GM19324 (cell line): Measurements from ENCODE around the gene DBF4.
"Not testable (repeated sequence)": the region's sequence is repeated elsewhere in the genome, so short reads cannot be mapped to it uniquely, and the experiment has no call there.

Source experiments
- ATAC-seq: cut with Tn5 transposase; IDR thresholded peaks from one replicate; pipeline ENCODE4 v1.9.1; 2021; ENCODE audit warnings: mild to moderate bottlenecking, moderate library complexity; ENCODE audit not compliant: unreplicated experiment, low FRiP score

DBF4 gene, protein sequence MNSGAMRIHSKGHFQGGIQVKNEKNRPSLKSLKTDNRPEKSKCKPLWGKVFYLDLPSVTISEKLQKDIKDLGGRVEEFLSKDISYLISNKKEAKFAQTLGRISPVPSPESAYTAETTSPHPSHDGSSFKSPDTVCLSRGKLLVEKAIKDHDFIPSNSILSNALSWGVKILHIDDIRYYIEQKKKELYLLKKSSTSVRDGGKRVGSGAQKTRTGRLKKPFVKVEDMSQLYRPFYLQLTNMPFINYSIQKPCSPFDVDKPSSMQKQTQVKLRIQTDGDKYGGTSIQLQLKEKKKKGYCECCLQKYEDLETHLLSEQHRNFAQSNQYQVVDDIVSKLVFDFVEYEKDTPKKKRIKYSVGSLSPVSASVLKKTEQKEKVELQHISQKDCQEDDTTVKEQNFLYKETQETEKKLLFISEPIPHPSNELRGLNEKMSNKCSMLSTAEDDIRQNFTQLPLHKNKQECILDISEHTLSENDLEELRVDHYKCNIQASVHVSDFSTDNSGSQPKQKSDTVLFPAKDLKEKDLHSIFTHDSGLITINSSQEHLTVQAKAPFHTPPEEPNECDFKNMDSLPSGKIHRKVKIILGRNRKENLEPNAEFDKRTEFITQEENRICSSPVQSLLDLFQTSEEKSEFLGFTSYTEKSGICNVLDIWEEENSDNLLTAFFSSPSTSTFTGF

DNA sequence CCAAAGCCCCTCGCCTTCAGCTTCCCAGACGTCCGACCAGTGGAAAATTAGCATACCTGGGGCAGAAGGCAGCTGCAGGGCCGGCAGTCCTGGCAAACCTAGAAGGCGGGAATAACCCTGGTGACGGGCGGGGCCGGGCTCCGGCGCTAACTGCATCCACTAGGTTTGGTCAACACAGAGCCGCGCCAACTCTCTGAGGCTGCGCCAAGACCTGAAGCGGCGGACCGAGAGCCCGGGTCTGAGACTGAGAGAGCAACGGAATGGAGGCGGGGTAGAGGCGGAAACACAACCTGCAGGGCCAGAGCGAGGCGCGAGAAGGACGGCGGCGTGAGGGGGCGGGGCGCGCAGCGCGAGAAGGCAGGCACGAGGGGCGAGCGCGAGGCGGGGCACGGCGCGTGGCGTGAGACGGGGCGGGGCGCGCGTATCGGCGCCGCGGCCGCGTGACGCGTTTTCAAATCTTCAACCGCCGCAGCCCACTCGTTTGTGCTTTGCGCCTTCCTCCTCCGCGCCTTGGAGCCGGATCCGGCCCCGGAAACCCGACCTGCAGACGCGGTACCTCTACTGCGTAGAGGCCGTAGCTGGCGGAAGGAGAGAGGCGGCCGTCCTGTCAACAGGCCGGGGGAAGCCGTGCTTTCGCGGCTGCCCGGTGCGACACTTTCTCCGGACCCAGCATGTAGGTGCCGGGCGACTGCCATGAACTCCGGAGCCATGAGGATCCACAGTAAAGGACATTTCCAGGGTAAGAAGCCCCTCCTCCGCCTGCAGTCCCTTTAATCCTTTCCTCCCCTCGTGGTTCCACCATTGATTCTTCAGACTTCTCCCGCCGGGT lies at the start of gene DBF4, which contains the start of gene SLC25A40:
DBF4 (plus strand) TSS at position 454 of the 829 bp plus-strand sequence; CDS start at position 694, 240 bp downstream.
SLC25A40 (minus strand) TSS at position 321 of the 829 bp plus-strand sequence. CDS start 17,633 bp downstream, outside the sequence.
- peak; percentile 96 for ATAC-seq

DNA sequence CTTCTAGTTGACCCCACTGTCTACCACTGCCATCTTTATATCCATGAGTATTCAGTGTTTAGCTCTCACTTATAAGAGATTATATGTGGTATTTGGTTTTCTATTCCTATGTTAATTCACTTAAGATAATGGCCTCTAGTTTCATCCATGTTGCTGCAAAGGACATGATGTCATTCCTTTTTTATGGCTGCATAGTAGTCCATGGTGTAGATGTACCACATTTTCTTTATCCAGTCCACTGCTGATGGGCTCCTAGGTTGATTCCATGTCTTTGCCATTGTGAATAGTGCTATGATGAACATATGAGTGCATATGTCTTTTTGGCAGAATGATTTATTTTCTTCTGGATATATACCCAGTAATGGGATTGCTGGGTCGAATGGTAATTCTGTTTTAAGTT lies 47.9 kb upstream of the DBF4 start:
- ATAC-seq = not testable (repeated sequence)

DNA sequence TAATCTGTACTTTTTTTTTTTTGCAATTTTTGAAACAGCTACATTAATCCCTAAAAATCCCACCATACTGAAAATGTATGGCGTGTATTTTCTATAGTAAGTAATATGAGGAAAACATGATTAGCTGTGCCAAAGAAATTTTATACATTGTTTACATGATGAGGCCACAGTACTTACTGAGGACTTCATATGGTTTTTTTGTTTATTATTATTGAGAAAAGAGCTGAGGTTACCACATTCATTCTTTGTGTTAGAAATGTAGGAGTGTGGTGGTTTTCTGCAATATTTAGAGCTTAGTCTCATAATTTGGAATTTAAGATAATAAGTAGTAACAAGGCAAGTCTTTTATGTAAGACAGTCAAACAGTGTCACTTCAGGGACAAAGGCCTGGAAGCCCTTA lies 45.2 kb upstream of the DBF4 start:
- no peak for ATAC-seq

DNA sequence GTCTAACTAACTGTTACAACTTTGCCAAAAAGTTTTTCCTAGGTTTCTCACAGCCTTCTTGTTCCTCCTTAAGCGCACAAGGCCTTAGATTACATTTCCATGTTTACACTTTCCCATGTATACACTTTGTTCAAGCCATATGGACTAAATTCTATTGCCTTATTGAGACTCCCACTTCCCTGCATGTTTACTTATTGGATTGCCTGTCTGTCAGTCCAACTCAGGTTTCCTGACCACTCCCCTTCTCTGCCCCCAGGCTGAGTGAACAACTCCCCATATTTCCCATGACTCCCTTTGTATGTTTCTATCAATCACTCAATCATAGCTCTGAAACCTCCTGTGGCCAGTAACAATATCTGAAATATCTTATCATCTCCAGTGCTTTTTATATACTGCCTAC lies 43.2 kb upstream of the DBF4 start:
- ATAC-seq = no peak

DNA sequence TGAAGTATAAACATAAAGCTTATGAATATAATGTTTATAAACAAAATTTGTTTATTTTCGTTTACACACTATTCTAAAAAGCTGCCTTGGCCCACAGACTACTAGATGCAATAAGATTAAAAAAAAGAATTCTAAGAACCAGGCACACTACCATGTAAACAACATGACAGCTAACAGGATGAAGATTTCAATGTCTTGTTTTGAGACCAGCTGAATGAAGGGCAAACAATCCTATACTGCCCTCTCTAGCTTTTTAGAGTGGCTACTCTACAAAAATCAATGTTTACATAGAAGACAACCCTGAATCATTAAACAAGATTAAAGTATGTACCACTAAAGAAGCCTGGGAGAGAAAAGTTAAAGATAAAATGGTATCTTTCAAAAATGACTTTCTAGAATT lies 38.7 kb upstream of the DBF4 start:
- ATAC-seq = no peak

DNA sequence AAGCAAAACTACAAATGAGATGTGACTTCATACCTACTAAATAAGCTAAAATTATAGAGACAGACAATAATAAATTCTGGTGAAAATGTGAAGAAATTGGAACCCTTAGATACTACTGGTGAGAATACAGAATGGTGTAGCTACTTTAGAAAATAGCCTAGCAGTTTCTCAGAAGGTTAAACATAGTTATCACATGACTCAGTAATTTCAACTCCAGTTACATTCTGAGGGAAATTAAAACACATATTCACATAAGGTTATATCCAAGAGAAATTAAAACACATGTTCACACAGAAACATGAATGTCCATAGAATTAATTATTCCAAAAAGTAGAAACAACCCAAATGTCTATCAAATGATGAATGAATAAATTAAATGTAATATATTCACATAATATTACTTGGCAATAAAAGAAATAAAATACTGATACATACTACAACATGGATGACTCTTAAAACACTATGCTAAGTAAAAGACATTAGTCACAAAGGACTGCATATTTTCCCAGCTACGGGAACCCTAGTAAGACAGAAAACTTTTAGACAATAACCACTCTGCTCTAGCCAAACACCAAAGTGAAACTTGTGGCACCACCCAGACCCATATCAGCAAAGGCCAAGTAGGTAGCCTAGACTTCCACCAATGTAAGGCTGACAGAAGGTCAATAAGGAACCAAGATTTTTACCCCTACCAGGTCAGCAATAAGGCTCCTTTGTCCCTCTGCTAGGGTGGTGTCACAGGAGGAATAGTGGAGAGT lies 25.3 kb upstream of the DBF4 start:
- no peak for ATAC-seq

DNA sequence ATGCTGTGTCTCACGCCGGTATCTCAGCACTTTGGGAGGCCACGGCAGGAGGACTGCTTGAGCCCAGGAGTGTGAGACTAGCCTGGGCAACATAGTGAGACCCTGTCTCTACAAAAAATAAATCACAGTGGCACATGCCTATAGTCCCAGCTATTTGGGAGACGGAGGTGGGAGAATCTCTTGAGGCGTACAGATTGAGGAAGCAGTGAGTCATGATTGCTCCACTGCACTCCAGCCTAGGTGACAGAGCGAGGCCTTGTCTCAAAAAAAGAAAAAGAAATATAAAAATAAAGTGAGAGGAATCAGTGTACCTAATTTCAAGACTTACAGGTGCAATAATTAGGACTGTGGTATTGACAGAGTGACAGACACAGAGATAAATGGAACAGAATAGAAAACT lies 24.0 kb upstream of the DBF4 start:
- no peak for ATAC-seq

DNA sequence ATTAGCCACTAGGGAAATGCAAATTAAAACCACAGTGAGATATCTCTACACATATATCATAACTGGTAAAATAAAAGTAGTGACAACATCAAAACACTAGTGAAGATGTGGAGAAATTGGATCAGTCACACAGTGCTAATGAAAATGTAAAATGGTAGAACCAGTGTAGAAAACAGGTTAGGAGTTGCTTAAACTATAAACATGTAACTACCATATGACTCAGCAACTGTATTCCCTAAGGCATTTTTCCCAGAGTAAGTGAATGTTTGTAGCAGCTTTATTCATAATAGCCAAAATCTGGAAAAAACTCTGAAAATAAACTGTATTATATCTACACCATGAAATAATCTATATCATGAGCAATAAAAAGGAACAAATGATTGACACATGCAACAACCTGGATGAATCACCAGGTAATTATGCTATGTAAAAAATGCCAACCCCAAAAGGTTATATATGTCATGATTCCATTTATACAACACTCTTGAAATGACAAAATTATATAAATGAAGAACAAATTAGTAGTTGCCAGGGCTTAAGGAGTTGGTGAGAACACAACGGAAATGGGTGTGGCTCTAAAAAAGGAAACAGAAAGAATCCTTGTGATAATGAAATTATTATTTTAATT lies 22.9 kb upstream of the DBF4 start:
- no peak for ATAC-seq

DNA sequence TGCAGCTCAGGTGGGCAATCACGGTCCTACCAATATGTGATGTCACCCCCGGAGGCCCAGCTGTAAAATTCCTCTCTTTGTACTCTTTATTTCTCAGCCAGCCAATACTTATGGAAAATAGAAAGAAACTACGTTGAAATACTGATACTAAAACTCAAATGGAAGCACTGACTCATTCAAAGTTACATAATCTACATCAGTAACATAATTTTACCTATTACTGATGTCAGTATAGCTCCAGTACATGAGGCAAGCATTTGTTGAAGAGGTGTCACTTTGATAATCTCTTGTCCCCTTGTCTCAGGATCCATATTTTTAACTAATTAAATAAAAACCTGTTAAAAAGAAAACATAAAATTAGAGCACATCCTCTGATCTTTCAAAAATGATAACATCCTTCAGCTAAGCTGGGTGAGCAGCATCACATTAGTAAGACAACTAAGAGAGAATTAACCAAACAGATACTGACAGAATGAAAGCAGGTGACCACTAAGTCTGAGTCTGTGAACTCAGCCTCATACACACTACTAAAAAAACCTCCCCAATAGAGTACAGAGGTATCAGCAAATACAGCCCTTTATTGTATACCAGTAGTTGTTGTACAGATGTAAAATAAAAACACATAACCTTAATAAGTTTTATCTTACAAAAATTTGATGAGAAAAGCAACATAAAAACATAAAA lies 17.7 kb upstream of the DBF4 start:
- ATAC-seq = no peak

DNA sequence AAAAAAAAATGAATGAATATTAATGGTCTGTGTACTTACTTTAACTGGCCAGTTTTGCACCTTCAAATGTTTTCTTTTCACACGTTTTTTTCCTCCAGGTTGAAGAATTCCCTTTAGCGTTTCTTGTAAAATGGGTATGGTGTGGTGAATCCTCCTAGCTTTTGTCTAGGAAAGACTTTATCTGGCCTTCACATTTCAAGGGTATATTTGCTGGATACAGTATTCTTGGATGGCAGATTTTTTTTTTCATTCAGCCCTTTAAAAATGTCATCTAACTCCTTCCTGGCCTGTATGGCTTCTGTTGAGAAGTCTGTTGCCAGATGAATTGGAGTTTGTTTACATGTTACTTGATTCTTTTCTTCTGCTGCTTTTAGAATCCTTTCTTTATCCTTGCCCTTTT lies 10.2 kb upstream of the DBF4 start:
- no peak for ATAC-seq

DNA sequence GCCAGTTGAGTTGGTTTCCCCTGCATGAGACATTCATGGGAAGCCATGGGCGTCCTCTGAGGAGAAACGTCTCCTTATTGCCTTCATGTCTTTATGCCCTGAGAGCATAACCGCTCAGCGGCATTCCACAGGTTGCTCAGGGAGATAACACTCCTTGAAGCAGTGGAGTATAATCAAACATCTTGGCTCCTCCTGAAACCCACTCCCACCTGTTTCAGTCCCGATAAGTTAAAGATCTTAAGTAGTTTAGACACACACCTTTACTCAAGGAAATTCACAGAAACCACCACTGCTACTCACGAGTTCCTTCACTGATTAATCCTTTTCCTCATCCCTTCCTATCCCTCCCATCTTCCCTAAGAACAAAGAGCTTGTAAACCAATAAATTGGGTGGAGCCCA lies 9.8 kb upstream of the DBF4 start:
- not testable (repeated sequence) for ATAC-seq

DNA sequence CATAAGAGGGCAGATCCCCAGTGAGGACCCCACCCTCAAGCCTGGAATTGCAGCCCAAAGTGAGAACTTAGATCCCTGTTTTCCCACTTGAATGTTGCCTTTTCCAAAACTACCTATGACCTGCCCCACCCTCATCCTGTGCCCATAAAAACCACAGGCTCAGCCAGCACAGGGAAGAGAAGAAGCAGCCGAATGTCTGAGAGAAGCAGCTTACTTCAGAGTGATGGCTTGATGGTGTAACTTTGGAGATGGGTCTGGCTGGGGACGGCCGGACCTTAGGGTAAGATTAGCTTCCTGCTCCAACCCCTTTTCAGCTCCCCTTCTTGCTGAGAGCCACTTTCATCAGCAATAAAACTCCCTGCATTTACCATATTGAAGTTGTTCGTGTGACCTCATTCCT lies 5.8 kb upstream of the DBF4 start:
- ATAC-seq = no peak

DNA sequence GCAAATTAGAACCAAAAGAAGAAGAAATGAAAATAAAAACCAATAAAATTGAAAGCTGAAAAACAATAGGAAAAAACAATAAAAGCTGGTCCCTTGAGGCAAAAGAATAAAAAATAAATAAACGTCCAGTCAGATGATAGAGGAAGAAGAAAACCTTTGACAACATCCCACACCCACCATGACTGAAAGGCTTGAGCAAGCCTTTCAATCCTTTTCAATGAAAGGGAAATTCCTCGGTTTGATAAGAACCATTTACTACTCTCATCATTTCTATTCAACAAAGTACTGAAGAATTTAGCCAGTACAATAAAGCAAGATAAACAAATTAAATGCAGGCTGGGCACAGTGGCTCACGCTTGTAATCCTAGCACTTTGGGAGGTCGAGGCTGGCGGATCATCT lies 3.9 kb upstream of the DBF4 start:
- no peak for ATAC-seq

DNA sequence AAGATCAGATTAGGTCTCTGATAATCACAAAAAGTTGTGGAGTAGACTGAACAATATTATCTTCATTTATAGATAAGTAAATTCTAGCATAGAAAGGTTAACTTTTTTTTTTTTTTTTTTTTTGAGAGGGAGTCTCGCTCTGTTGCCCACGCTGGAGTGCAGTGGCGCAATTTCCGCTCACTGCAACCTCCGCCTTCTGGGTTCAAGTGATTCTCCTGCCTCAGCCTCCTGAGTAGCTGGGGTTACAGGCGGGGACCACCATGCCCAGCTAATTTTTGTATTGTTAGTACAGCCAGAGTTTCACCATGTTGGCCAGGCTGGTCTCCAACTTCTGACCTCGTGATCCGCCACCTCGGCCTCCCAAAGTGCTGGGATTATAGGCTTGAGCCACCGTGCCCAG lies 3.0 kb upstream of the DBF4 start:
- ATAC-seq = not testable (repeated sequence)

DNA sequence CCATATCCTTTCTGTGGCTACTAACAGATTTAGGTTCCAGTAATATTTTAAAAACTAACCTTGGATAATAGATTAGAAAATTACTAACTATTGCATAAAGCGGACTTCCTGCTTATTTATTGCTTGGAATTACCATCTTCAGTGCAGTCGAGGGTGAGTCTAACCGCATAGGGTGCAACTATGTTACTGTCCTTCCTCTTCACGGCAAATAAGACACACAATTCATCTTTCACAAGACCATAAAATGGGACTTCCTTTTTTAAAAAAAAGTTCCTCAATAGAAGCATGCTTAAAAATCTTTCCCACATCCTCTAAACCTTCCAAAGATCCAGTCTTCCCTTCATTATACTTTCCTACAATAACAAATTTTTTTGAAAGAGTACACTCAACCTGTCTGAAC lies 2.2 kb upstream of the DBF4 start:
- ATAC-seq = no peak

DNA sequence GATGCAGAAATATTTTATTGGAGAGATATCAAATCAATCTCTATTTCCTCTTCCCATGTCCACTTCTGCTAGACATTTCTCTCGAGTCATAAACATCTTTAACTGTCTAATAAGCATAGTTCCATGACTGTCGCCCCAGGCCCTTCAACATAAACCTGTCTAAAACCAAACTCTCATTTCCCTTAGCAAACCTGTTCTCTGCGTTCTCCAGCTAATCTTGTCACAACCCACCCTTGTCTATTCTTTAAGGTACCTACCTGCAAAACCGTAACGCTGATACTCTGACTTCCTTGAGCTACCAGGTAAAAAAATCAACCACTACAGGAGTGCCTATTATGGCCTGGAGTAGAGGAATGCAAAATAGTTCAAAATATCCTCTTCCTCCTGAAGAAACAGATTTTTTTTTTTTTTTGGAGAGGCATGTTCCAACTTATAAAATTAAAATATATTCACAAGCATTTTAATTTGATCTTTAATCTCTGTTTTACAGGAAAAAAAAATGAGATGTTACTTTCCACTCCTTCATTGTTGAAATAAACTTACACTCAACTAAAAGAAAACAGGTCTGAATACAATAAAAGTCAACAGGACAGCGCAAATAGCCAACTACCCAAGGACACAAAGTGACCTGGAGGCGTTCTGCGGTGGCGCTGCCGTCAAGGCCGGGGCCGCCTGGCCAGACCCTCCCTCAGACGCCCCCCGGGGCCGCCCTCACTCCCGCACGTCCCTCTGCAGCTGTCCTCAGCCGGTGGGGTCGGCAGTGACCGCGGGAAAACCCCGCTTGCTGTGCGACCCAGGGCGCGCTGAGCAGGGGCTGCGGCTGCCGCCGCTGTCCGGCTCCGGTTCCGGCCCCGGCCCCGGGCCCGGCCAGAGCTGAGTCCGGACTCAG lies 898 bp upstream of the DBF4 start:
- ATAC-seq = peak; percentile 33

DNA sequence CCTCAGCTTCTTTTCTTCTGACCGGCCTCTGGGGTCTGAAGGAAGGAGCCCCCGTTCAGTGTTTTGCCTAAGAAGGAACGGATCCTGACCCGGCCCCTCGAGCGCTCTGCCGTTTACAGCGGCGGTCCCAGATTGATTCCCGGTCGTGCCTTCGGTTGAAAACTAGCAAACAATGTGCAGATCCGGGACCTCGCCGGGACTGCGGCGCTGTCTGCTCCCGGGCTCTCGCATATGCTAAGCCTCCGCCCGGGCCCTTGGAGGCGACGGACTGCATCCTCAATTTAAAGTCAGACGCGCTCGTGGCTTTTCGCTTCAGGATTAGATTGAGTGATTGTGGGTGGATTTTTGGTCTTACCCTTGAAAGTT lies 559 bp downstream of the DBF4 start:
- ATAC-seq = no peak

DNA sequence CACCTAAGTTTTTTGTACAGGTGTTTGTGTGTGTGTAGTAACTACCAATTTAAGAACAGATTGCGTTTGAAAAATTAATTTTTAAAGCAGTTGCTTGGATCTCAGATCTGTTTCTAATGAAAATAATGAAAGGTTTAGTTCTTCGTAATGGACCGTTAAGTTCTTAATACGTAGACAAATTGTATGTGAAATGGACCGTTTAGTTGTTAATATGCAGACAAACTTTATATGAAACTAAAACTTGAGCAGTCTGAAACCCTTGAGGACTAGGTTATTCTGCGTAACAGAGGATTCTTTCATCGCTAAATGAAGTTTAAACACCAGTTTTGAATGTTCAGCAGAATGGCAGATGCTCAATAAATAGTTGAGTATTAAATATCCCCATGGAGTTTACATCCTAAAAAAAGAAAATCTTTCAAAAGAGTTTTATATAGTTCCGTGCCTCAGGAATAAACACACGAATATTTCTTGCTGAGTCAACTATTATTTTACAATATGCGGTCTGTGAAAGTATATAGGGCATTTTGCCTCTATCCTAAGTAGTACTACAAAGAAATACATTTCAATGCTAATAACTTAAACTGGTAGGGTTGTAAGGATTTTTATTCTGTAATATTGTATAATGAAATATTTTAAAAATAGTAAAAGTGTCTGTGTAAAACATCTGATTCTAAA lies 1.2 kb downstream of the DBF4 start:
- ATAC-seq = no peak
